Measurements from ENCODE around the gene PDLIM4. TPM values are rescaled to one million over a fixed set of nuclear protein-coding genes. Genes with fewer than 3 reads are reported as not detected.

The PDLIM4 gene
- total RNA-seq, 2 donors from 2014 or later = 13.4 to 96.7 TPM

DNA sequence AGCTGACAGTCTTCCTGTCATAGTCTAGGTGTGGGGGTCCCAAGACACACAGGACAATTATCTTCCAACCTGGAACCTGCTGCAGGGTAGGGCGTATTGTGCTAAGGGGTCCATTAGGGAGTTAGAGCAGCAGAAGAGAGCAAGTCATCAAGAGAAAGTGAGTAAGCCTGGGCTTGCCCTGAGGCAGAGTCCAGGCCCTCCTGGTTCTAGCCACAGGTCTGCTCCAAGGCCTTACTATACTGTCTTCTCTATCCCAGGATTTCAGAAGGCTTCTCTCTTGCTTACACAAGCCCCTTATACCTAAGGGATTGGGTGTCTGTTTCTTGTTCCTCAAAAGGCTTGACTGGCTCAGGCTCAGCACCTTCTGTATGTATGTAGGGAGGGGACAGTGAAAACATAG lies 37.5 kb upstream of the PDLIM4 start:
- Histone ChIP-seq H3K4me3 (no peak overlapping the region), H3K36me3 (peaks cover 10% of the 10 kb centered on the region), H3K4me1 (peaks cover 0 to 88% of the 10 kb centered on the region in 2 donors), H3K9me3 (no peaks in the 10 kb centered on the region), H3K27ac (peak overlapping the region; percentile 74 to 88), H3K27me3 (no peaks in the 10 kb centered on the region)
- TF ChIP-seq, protein P1, sequence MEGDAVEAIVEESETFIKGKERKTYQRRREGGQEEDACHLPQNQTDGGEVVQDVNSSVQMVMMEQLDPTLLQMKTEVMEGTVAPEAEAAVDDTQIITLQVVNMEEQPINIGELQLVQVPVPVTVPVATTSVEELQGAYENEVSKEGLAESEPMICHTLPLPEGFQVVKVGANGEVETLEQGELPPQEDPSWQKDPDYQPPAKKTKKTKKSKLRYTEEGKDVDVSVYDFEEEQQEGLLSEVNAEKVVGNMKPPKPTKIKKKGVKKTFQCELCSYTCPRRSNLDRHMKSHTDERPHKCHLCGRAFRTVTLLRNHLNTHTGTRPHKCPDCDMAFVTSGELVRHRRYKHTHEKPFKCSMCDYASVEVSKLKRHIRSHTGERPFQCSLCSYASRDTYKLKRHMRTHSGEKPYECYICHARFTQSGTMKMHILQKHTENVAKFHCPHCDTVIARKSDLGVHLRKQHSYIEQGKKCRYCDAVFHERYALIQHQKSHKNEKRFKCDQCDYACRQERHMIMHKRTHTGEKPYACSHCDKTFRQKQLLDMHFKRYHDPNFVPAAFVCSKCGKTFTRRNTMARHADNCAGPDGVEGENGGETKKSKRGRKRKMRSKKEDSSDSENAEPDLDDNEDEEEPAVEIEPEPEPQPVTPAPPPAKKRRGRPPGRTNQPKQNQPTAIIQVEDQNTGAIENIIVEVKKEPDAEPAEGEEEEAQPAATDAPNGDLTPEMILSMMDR (IDR thresholded peaks at IDR 0.05) = no peak
- no peak for DNase-seq (ENCODE audit: low spot score)

DNA sequence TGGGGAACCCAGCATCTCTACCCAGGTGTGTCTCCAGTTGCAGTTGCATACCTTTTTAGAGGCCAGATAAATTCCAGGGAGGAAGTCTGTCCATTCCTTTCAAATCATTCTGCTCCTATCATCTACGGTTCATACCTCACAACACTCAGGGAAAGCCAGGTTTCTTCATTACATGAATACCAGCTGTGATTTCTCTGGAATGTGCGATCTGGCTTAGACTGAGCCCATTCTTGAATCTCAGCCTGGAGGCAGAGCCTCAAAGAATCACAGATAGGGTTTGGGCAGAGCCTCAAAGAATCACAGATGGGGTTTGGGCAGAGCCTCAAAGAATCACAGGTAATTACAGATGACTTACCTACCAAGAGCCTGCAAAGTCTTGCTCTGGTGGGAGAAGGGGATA lies 37.0 kb upstream of the PDLIM4 start:
- no peaks in the 10 kb centered on the region for H3K9me3 ChIP-seq
- peaks cover 10% of the 10 kb centered on the region for H3K36me3 ChIP-seq
- H3K4me1 ChIP-seq = peaks cover 0 to 88% of the 10 kb centered on the region in 2 donors
- TF ChIP-seq, protein P1 (IDR thresholded peaks at IDR 0.05) = no peak
- H3K27me3 ChIP-seq = no peaks in the 10 kb centered on the region
- no peak for DNase-seq (ENCODE audit: low spot score)
- H3K27ac ChIP-seq = peak overlapping the region; percentile 74 to 88
- no peak overlapping the region for H3K4me3 ChIP-seq

DNA sequence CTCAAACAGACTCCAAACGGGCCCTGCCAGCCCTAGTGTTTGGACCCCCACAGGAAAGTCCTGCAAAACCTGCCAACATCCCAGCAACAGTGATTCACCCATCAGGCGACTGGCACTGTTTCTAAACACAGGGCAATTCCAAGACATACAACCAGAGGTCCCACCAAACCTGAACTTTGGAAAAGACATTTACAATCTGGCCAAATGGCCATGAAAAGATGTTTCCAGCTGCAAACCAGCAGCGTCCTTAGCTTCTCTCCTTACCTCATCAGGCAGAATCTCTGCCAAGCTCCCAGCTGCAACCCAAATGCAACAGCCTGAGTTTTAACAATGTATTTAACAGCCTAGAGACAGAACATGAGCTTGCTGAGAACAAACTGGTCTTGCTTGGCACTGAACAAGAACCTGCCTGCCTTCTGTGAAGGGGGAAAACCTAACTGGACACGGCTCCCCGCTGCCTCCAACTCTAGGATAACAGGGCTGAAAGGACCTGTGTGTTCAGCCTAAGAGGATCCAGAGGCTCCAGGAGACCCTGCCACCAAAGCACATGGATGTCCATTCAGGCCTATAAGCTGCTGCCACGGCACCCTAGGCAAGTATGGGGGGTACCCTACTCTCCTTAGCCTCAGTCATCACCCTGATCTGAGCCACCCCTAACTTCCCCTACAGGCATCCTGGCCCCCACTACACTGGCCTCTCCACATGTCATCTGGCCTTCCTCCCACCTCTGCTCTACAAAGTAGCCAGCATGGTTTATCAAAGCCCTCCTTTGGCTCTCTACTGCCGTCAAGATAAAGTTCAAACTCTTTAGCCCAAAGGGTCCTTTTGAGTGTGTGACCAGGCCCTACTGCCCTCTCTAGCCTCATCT lies 35.5 kb upstream of the PDLIM4 start:
- Histone ChIP-seq H3K4me1 (peaks cover 0 to 97% of the 10 kb centered on the region in 2 donors), H3K36me3 (peaks cover 7% of the 10 kb centered on the region), H3K9me3 (no peaks in the 10 kb centered on the region), H3K27ac (peak overlapping the region; percentile 58 to 62), H3K27me3 (no peaks in the 10 kb centered on the region), H3K4me3 (no peak overlapping the region)
- peak; percentile 77 for DNase-seq (ENCODE audit: low spot score)
- TF ChIP-seq, protein P1 (IDR thresholded peaks at IDR 0.05) = peak in 1 of 2 donors; percentile 41

DNA sequence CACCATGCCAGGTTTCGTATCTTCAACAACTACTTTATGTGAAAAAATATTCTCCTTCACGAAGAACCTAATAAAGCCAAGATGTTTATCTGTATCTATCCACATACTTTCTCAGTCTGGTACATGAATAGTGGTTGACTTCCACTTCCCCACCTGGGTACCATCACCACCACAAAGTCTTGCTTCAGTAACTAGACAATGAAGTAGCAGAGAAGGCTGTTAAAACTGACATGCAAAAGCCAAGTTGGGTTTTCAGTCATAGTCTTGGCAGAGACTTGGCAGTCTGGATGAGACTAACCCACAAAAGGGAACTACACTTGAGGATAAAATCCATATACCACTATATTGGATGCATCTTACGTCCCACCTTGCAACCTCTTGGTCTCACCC lies 34.9 kb upstream of the PDLIM4 start:
- Histone ChIP-seq H3K9me3 (no peaks in the 10 kb centered on the region), H3K27ac (peak overlapping the region; percentile 58 to 62), H3K27me3 (no peaks in the 10 kb centered on the region), H3K4me3 (no peak overlapping the region), H3K36me3 (peaks cover under 1% of the 10 kb centered on the region), H3K4me1 (peaks cover 0 to 96% of the 10 kb centered on the region in 2 donors)
- no peak for DNase-seq (ENCODE audit: low spot score)
- TF ChIP-seq, protein P1 (IDR thresholded peaks at IDR 0.05) = no peak

DNA sequence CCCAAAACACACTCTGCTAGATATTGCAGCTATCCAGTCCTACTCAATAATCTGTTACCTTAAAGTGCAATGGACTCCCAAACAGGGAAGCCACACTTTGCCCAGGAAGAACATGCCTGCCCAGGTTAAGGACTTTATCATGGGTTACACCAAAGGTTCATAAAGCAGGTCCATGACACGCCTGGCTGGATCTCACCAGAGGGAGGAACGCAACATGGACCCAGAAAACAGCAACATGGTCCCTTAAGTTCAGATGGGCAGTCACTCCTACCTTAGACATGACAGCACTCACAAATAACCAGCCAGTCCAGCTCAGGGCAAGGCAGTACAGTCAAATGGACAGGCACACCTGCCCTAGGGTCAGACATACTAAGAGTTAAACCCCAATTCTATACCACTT lies 33.6 kb upstream of the PDLIM4 start:
- DNase-seq (ENCODE audit: low spot score) = no peak
- H3K27me3 ChIP-seq = no peaks in the 10 kb centered on the region
- no peaks in the 10 kb centered on the region for H3K9me3 ChIP-seq
- TF ChIP-seq, protein P1 (IDR thresholded peaks at IDR 0.05) = no peak
- peak overlapping the region; percentile 91 to 98 for H3K27ac ChIP-seq
- no peak overlapping the region for H3K4me3 ChIP-seq
- H3K36me3 ChIP-seq = no peaks in the 10 kb centered on the region
- peaks cover 0 to 92% of the 10 kb centered on the region in 2 donors for H3K4me1 ChIP-seq

All from right atrium auricular region (tissue), 2 donors.